Measurements from ENCODE around the gene TLK2.
A peak's percentile ranks its signal among the peaks of the same experiment; 100 is the strongest.

DNA sequence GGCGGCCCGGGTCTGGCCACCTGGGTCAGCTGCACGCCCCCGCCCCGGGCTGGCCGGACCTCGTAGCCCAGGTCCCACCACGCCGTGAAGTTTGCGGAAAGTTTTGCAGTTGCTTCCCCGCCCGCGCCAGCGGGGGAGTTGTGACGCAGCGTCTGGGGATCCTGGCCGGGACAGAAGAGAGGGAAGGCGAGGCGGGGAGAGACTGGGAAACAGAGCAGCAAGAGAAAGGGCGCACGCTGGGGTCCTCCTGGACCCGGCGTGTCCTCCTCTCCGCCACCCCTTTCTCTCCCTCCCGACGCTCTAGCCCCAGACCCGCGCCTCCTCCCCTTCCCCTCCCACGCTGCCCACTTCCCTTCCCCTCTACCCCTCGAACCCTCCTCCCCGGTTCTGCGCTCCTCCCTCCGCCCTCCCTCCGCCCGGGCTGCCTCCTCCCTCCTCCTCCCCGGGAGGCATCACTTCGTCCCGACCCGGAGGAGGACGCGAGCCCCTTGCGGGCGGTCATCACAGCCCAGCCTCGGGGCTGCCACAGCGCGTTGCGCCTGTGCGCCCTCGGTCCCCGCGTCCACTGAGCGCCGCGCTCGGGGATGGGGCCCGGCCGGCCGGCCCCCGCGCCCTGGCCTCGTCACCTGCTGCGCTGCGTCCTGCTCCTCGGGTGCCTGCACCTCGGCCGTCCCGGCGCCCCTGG is 148.7 kb downstream of the TLK2 start, which contains the start of gene MRC2:
- TF ChIP-seq CTCF (IDR thresholded peaks at IDR 0.05) (peak; percentile 23), EP300 (IDR thresholded peaks at IDR 0.05; ENCODE audit: borderline replicate concordance in 1 of 2, low read depth in 1 of 2, low read length in 1 of 2) (no peak; a peak in 1 of 4 replicates), EZH2phosphoT487 (IDR thresholded peaks at IDR 0.05; ENCODE audit: borderline replicate concordance, low read depth) (no peak), NRF1 (IDR thresholded peaks at IDR 0.05; ENCODE audit: low read depth, low read length) (no peak), TEAD4 (IDR thresholded peaks at IDR 0.05; ENCODE audit: borderline replicate concordance, insufficient read depth) (0 out of 2 replicates have a peak, but pooled peaks have one; percentile 9), GABPA (IDR thresholded peaks at IDR 0.05; ENCODE audit: low read depth) (no peak; the same call in 1 of the 2 replicates), RFX5 (IDR thresholded peaks at IDR 0.05; ENCODE audit: low read length) (no peak), JUND (IDR thresholded peaks at IDR 0.05) (no peak), TAF1 (IDR thresholded peaks at IDR 0.05; ENCODE audit: borderline replicate concordance, low read depth, low read length) (peak; percentile 70)
- TF ChIP-seq, protein P1, sequence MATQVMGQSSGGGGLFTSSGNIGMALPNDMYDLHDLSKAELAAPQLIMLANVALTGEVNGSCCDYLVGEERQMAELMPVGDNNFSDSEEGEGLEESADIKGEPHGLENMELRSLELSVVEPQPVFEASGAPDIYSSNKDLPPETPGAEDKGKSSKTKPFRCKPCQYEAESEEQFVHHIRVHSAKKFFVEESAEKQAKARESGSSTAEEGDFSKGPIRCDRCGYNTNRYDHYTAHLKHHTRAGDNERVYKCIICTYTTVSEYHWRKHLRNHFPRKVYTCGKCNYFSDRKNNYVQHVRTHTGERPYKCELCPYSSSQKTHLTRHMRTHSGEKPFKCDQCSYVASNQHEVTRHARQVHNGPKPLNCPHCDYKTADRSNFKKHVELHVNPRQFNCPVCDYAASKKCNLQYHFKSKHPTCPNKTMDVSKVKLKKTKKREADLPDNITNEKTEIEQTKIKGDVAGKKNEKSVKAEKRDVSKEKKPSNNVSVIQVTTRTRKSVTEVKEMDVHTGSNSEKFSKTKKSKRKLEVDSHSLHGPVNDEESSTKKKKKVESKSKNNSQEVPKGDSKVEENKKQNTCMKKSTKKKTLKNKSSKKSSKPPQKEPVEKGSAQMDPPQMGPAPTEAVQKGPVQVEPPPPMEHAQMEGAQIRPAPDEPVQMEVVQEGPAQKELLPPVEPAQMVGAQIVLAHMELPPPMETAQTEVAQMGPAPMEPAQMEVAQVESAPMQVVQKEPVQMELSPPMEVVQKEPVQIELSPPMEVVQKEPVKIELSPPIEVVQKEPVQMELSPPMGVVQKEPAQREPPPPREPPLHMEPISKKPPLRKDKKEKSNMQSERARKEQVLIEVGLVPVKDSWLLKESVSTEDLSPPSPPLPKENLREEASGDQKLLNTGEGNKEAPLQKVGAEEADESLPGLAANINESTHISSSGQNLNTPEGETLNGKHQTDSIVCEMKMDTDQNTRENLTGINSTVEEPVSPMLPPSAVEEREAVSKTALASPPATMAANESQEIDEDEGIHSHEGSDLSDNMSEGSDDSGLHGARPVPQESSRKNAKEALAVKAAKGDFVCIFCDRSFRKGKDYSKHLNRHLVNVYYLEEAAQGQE (IDR thresholded peaks at IDR 0.05; ENCODE audit: low read depth, low read length): peak; percentile 9

Data from SK-N-SH (cell line).